Body of pancreas (tissue), 4 donors: ENCODE results near the gene RRAGD. TPM values are rescaled to one million over a fixed set of nuclear protein-coding genes. Genes with fewer than 3 reads are reported as not detected.

Source experiments
- ATAC-seq: fragments of 150-250 bp; one replicate; pipeline ENCODE4 v1.9.1; 2016
- DNase-seq, 4 donors: peaks; one replicate each; pipeline ENCODE4 v3.0.0-alpha.2; 2019
- H3K27ac ChIP-seq, 4 donors: fragments of 200-600 bp; sonication (generic); 1 replicate in 3 of 4; 2 replicates in 1 of 4; pipeline versions ENCODE4 v1.5.1 to v1.6.1; 2016 to 2019; ENCODE audit warnings: mild to moderate bottlenecking in 1 of 4, mixed read lengths in 1 of 4, moderate library complexity in 1 of 4
- H3K27me3 ChIP-seq, 2 donors: fragments of 200-600 bp; sonication (generic); one replicate each; pipeline ENCODE4 v1.6.0; 2016; ENCODE audit warnings: mild to moderate bottlenecking in 1 of 2
- H3K36me3 ChIP-seq, 2 donors: fragments of 200-600 bp; sonication (generic); replicated peaks in 1 of 2; 2 replicates each; pipeline ENCODE4 v1.5.1; 2016; ENCODE audit warnings: low read depth in 2 of 2; ENCODE audit not compliant: insufficient read depth in 1 of 2
- H3K4me1 ChIP-seq: fragments of 200-600 bp; sonication (generic); one replicate; pipeline ENCODE4 v1.6.0; 2016
- H3K4me3 ChIP-seq, 2 donors: fragments of 200-600 bp; sonication (generic); 1 replicate in 1 of 2; 2 replicates in 1 of 2; pipeline ENCODE4 v1.5.1; 2016 to 2019
- H3K9me3 ChIP-seq, 3 donors: fragments of 200-600 bp; sonication (generic); 1 replicate in 2 of 3; 2 replicates in 1 of 3; pipeline ENCODE4 v1.5.1; 2016
- POLR2A ChIP-seq, 3 donors: fragments of 450-650 bp; IDR thresholded peaks; one replicate each; pipeline ENCODE4 v1.6.1; 2016; ENCODE audit warnings: antibody characterized with exemption in 3 of 3, mild to moderate bottlenecking in 2 of 3
- WGBS, 2 donors: methylation state at CpG; one replicate each; pipeline ENCODE4 v1.1.5; 2017; 5-methylcytosine and 5-hydroxymethylcytosine counted together
- intact Hi-C: fragments of 100-400 bp; cut with DNase I; formaldehyde crosslinking; loops from one replicate; pipeline ENCODE4 v1.15.1; 2023
- total RNA-seq, 2 donors: library from RNA; depleted of rRNA; stranded (reverse); fragments of >200 nt; gene quantifications; one replicate each; pipeline ENCODE4 v1.1.0, GENCODE V29; 2016
- TF ChIP-seq, protein P1 (sequence below), 7 experiments: fragments of 450-650 bp in 4 of 7; fragments of 200-600 bp in 3 of 7; sonication (generic) in 3 of 7; IDR thresholded peaks; one replicate each; pipeline ENCODE4 v1.5.1; 2016 to 2019; ENCODE audit warnings: antibody characterized with exemption in 7 of 7

RRAGD gene
- total RNA-seq, 2 donors from 2014 or later: 9.2 to 9.3 TPM

DNA sequence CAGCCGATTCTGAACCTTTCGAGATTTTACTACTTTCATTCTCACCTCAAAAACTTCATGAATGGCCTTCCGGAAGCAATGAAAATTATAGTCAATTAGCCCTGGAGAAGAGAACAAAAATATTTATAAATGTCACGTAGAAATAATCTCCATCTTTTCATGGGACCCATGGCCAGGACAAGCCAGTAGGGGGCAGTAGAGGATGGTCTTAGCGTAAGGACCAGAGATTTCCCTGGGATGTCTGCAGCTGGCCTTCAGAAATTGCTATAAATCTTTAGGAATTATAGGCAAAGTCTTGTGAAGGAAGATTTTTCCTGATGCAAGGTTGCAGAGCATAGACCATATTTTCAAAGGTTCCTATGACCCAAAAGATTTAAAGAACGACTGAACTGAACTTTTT, 44.0 kb downstream of the RRAGD start:
- intact Hi-C loops: no loop called here
- no peak for TF ChIP-seq POLR2A (IDR thresholded peaks at IDR 0.05)
- TF ChIP-seq, protein P1, sequence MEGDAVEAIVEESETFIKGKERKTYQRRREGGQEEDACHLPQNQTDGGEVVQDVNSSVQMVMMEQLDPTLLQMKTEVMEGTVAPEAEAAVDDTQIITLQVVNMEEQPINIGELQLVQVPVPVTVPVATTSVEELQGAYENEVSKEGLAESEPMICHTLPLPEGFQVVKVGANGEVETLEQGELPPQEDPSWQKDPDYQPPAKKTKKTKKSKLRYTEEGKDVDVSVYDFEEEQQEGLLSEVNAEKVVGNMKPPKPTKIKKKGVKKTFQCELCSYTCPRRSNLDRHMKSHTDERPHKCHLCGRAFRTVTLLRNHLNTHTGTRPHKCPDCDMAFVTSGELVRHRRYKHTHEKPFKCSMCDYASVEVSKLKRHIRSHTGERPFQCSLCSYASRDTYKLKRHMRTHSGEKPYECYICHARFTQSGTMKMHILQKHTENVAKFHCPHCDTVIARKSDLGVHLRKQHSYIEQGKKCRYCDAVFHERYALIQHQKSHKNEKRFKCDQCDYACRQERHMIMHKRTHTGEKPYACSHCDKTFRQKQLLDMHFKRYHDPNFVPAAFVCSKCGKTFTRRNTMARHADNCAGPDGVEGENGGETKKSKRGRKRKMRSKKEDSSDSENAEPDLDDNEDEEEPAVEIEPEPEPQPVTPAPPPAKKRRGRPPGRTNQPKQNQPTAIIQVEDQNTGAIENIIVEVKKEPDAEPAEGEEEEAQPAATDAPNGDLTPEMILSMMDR (IDR thresholded peaks at IDR 0.05): peak; percentile 53 to 73 (median 68)
- Histone ChIP-seq H3K4me3 (no peak overlapping the region), H3K27ac (no peak overlapping the region), H3K36me3 (no peaks in the 10 kb centered on the region), H3K9me3 (no peaks in the 10 kb centered on the region), H3K27me3 (no peaks in the 10 kb centered on the region), H3K4me1 (peaks cover 9% of the 10 kb centered on the region)
- DNase-seq: peak; percentile 63 to 75 (median 70)
- ATAC-seq: no peak
- 30 to 31% methylated on average over 6 of the region's 6 CpGs for WGBS, 2 donors

DNA sequence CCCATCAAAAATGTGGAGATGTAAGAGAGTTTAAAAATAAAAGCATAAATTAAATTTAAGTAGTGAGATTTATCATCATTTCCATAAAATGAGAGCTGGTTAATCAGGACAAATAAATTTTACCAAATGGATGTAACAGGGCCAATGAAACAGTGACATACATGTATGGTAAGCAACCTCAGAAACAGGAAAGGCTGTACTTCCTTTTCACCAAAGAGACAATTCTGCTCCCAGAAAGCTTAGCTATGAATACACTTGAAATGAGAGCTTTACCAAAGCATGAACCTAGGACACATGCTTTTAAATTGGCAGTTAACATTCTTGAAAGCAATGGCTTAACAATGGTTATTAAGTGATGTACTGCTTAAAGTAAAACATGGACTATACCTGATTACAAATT, 47.5 kb downstream of the RRAGD start:
- Histone ChIP-seq H3K4me1 (no peaks in the 10 kb centered on the region), H3K27me3 (no peaks in the 10 kb centered on the region), H3K27ac (no peak overlapping the region), H3K4me3 (no peak overlapping the region), H3K9me3 (no peaks in the 10 kb centered on the region), H3K36me3 (no peaks in the 10 kb centered on the region)
- no peak for ATAC-seq
- no peak for TF ChIP-seq POLR2A (IDR thresholded peaks at IDR 0.05)
- TF ChIP-seq, protein P1 (IDR thresholded peaks at IDR 0.05): no peak
- intact Hi-C loops: no loop called here
- no peak for DNase-seq

DNA sequence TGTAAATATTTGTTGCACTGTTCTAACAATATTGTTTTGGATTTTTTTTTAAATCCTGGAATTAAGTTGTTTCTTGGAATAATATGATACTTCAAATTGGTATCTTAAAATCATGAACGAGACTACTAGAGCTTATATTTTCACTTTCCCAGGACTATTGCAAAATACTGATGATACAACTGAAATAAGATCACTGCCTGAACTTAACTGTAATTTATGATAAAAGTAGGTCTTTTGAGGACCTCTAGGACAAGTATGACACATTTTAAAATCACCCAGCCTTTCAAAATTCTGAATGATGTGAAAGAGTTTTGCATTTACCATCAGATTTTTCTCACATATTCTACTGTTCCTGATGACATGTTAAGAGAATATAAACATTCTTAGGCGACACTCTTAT, 50.9 kb downstream of the RRAGD start:
- intact Hi-C loops: no loop called here

DNA sequence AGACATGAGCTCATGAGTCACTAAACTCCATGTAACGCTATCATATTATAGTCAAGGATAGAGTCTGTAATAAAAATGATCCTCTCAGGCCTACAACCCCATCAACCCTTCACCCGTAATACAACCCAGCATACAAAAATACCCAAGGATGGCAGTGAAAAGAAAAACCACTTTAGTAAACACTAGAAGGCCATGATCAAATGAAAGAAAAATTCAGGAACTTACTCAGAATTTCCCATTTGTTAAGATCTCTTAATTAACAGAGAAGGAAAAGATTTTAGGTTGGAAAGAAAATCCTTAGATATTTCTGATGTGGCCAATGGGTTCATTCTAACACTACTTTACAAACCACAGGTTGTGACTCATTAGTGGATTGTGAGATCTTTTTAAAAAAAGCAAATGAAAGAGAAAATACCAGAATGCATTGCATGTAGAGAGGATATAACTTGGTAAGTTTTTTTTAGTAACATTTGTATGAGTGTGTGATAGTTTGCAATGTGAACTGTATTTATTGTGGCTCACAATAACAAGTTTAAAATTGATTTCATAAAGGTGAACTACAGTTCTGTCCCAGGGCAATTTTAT, 51.6 kb downstream of the RRAGD start:
- intact Hi-C loops: no loop called here
- TF ChIP-seq, protein P1 (IDR thresholded peaks at IDR 0.05): no peak
- no peak for TF ChIP-seq POLR2A (IDR thresholded peaks at IDR 0.05)
- Histone ChIP-seq H3K27me3 (no peaks in the 10 kb centered on the region), H3K9me3 (no peaks in the 10 kb centered on the region), H3K27ac (no peak overlapping the region), H3K36me3 (no peaks in the 10 kb centered on the region), H3K4me1 (no peaks in the 10 kb centered on the region), H3K4me3 (no peak overlapping the region)
- 94 to 98% methylated on average over 2 of the region's 2 CpGs for WGBS, 2 donors
- DNase-seq (no peak), ATAC-seq (no peak)

More for the DNA sequence above, 50.9 kb downstream of the RRAGD start:
- ATAC-seq: no peak
- Histone ChIP-seq H3K4me1 (no peaks in the 10 kb centered on the region), H3K36me3 (no peaks in the 10 kb centered on the region), H3K27ac (no peak overlapping the region), H3K27me3 (no peaks in the 10 kb centered on the region), H3K4me3 (no peak overlapping the region), H3K9me3 (no peaks in the 10 kb centered on the region)
- no peak for DNase-seq
- WGBS, 2 donors: 81 to 83% methylated on average over 2 of the region's 2 CpGs
- no peak for TF ChIP-seq POLR2A (IDR thresholded peaks at IDR 0.05)
- TF ChIP-seq, protein P1 (IDR thresholded peaks at IDR 0.05): no peak

DNA sequence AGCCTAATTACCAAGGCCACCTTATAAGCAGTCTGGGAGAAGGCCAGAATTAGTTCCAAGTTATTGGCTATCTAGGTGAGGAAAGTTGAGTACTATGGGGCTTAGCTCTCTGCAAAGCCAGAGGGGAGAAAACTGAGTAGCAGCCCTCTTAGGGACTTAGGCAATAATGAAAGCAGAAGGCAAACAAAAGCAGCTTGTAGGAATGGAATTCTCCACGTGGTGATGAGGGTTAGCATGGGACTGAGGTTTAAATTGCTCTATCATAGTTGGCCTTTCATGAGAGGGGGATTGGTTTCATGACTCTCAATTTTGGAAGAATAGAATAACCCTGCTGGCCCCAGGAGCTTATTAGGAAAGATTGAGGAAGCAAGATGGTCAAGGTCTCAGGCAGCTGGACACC, 52.5 kb downstream of the RRAGD start:
- Histone ChIP-seq H3K4me1 (no peaks in the 10 kb centered on the region), H3K4me3 (no peak overlapping the region), H3K9me3 (no peaks in the 10 kb centered on the region), H3K27ac (no peak overlapping the region), H3K27me3 (no peaks in the 10 kb centered on the region), H3K36me3 (no peaks in the 10 kb centered on the region)
- DNase-seq: no peak
- WGBS, 2 donors: 6 to 14% methylated on average over 1 of the region's 1 CpG
- TF ChIP-seq POLR2A (IDR thresholded peaks at IDR 0.05): no peak
- TF ChIP-seq, protein P1 (IDR thresholded peaks at IDR 0.05): no peak
- ATAC-seq: no peak
- intact Hi-C loops: no loop called here
